GM12891 (cell line): ENCODE data around the gene KRTDAP.

Source experiments
- PAX5 ChIP-seq: IDR thresholded peaks from 2 replicates; pipeline ENCODE4 v1.6.1; 2011; ENCODE audit warnings: low read length, moderate library complexity, mild to moderate bottlenecking; ENCODE audit not compliant: insufficient read depth, severe bottlenecking
- POLR2A ChIP-seq: IDR thresholded peaks from 2 replicates; pipeline ENCODE4 v1.6.1; 2011; ENCODE audit warnings: low read depth, low read length, control low read depth
- POLR2AphosphoS5 ChIP-seq: IDR thresholded peaks from 2 replicates; pipeline ENCODE4 v1.6.1; 2011; ENCODE audit warnings: low read depth, low read length, control low read depth
- POU2F2 ChIP-seq: IDR thresholded peaks from 2 replicates; pipeline ENCODE4 v1.6.1; 2011; ENCODE audit warnings: low read depth, mild to moderate bottlenecking, control low read depth, low read length, moderate library complexity
- SPI1 ChIP-seq: IDR thresholded peaks from 2 replicates; pipeline ENCODE4 v1.6.1; 2011; ENCODE audit warnings: low read depth, low read length, control low read depth
- TAF1 ChIP-seq: IDR thresholded peaks from 2 replicates; pipeline ENCODE4 v1.6.1; 2011; ENCODE audit warnings: low read depth, low read length, control low read depth

DNA sequence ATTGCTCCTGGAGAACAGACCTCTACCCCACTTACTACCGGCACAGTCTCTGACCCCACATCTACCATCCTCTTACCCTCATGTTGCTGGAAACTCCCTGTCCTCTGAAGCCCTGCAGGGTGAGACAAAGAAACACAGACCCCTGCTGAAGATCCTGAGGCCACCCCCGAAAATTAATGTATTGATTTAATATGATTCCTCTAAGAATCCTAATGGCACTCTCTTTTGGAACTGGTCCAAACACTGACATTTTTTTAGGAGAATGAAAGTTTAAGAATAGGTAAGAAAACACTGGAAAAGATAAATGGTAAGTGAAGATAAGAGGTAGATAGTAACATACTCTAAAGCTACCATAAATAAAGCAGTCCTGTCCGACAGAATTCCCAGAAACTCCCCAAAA, 17.9 kb upstream of the KRTDAP start:
- TF ChIP-seq POLR2AphosphoS5 (no peak), POLR2A (no peak), TAF1 (no peak), SPI1 (no peak), POU2F2 (no peak), PAX5 (no peak)
